Measurements from ENCODE around the gene RNF207. TPM values are rescaled to one million over a fixed set of nuclear protein-coding genes. Genes with fewer than 3 reads are reported as not detected.

RNF207 gene
- total and polyA plus RNA-seq, 2 of the 8 experiments (the other 6 are each of a cell fraction or from before 2014, with no cell fraction given): 3.9 to 5.4 TPM

DNA sequence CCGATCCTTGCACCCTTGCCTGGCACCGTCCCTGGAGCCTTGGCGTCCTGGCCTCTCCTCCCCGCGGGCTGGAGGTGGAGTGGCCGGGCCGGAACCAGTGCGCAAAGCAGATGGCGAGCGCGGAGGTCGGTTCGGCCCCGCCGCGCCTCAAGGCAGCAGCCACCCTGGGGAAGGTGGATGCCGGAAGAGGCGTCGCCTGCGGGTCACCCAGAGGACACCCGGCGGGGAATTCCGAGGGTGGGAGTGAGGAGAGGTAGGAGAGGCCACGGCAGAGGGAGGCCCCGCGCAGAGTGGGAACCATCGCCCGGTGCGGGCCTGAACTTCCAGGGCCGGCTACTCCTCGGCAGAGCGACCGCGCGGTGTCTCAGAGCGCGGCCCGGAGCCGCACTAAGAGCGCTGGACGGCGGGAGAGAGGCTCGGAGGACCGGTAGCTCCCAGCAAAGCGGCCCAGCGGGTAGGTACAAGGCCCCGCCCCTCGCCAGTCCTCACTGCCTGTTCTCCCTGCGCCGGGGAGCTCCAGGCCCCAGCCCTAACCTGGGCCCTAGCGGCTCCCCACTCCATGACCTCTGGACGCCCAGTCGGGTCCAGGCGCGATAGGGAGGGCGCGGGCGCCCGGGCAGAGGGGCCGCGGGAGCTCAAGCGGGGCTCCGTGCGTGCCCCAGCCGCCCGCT, at the start of gene RNF207 (continued):
- TF ChIP-seq KDM4A (IDR thresholded peaks at IDR 0.05; ENCODE audit: low read depth, low read length, severe bottlenecking) (peak; percentile 90), POLR2AphosphoS5 (IDR thresholded peaks at IDR 0.05; ENCODE audit: low read depth, low read length) (0 out of 2 replicates have a peak, but pooled peaks have one; percentile 23), TAF1 (IDR thresholded peaks at IDR 0.05; ENCODE audit: low read depth, low read length) (peak; percentile 40; the same call in 1 of the 2 replicates), TEAD4 (IDR thresholded peaks at IDR 0.05; ENCODE audit: low read depth, low read length) (0 out of 2 replicates have a peak, but pooled peaks have one; percentile 65), SIN3A (conservative IDR thresholded peaks at IDR 0.05 in 1 of 2, IDR thresholded peaks at IDR 0.05 in 1 of 2; ENCODE audit: low read depth in 1 of 2, low read length in 2 of 2) (peak in 1 of 2 experiments; percentile 4; a peak in 1 of 4 replicates), PHF8 (conservative IDR thresholded peaks at IDR 0.05; ENCODE audit: low read depth, low read length) (peak; percentile 46; the same call in 1 of the 2 replicates), KDM1A (IDR thresholded peaks at IDR 0.05; ENCODE audit: borderline replicate concordance, low read length) (no peak), ASH2L (IDR thresholded peaks at IDR 0.05; ENCODE audit: low read length) (peak; percentile 34), TAF7 (optimal IDR thresholded peaks at IDR 0.05; ENCODE audit: borderline replicate concordance, low read depth, low read length) (peak; percentile 16)
